ENCODE results near the gene FBXO42. TPM values are rescaled to one million over a fixed set of nuclear protein-coding genes. Genes with fewer than 3 reads are reported as not detected.
A peak's percentile ranks its signal among the peaks of the same experiment; 100 is the strongest.

FBXO42 gene
- polyA plus RNA-seq, 3 donors: 11.6 to 18.4 (median 16.9) TPM

- peaks cover 0 to 4% of the 10 kb centered on the region in 2 donors for H3K27me3 ChIP-seq (ENCODE audit: control insufficient read depth in 2 of 2, insufficient read depth in 2 of 2, low read length in 2 of 2)
- no peaks in the 10 kb centered on the region for H3K9me3 ChIP-seq (replicated peaks in 1 of 2; ENCODE audit: control insufficient read depth in 1 of 2, insufficient read depth in 1 of 2, low read length in 2 of 2)
- no peak overlapping the region for H3K9ac ChIP-seq (ENCODE audit: insufficient read depth, low read length, poor library complexity, severe bottlenecking)
- peaks cover 25% of the 10 kb centered on the region for H3K4me1 Mint-ChIP-seq
- no peak overlapping the region for H3K4me3 ChIP-seq (replicated peaks in 1 of 3; ENCODE audit: low read depth in 2 of 3, low read length in 3 of 3)
- no peaks in the 10 kb centered on the region for H4K20me1 ChIP-seq (ENCODE audit: insufficient read depth, low read length)
- H3K4me1 ChIP-seq (ENCODE audit: control insufficient read depth in 1 of 2, insufficient read depth in 2 of 2, low read length in 2 of 2): peaks cover 16 to 23% of the 10 kb centered on the region in 2 donors
- H3K9me3 Mint-ChIP-seq: peaks cover 0 to 3% (median 0%) of the 10 kb centered on the region in 7 donors
- H3K27me3 Mint-ChIP-seq (ENCODE audit: low read depth in 3 of 3): peaks cover 9 to 19% (median 16%) of the 10 kb centered on the region in 3 donors
- no peak for DNase-seq
- no peak overlapping the region for H3K4me3 Mint-ChIP-seq
- no peak for TF ChIP-seq CTCF (IDR thresholded peaks at IDR 0.05)
- peak overlapping the region; percentile 86 for H2AFZ ChIP-seq (ENCODE audit: insufficient read depth, low read depth, low read length, poor library complexity, severe bottlenecking)
- H3K36me3 ChIP-seq (replicated peaks in 1 of 2; ENCODE audit: control insufficient read depth in 1 of 2, insufficient read depth in 2 of 2, low read length in 2 of 2): no peaks in the 10 kb centered on the region
- H3K4me2 ChIP-seq (replicated peaks; ENCODE audit: extremely low read depth, low read length, poor library complexity, severe bottlenecking): no peak overlapping the region
- no peak overlapping the region for H3K27ac ChIP-seq (ENCODE audit: low read depth in 1 of 2, low read length in 2 of 2)
- no peak overlapping the region for H3K27ac Mint-ChIP-seq
- no peaks in the 10 kb centered on the region for H3K79me2 ChIP-seq (ENCODE audit: insufficient read depth, low read length)
- H3K36me3 Mint-ChIP-seq: no peaks in the 10 kb centered on the region
- intact Hi-C loops (cut with micrococcal nuclease): loop anchor here in 1 of 2 donors (2.0 kb wide), 1 partner anchor 14 kb away; no protein-coding TSS in a partner anchor
- WGBS (ENCODE audit: insufficient coverage): 93% methylated on average over 3 of the region's 6 CpGs
Measured at GRCh38 chr1:16218674-16219071, 133.6 kb downstream of the FBXO42 start.

- WGBS (ENCODE audit: insufficient coverage): 84% methylated on average over 12 of the region's 12 CpGs
- H3K9me3 Mint-ChIP-seq: peaks cover 0 to 3% (median 0%) of the 10 kb centered on the region in 7 donors
- peak overlapping the region; percentile 84 for H3K4me2 ChIP-seq (replicated peaks; ENCODE audit: extremely low read depth, low read length, poor library complexity, severe bottlenecking)
- H4K20me1 ChIP-seq (ENCODE audit: insufficient read depth, low read length): no peaks in the 10 kb centered on the region
- no peaks in the 10 kb centered on the region for H3K36me3 ChIP-seq (replicated peaks in 1 of 2; ENCODE audit: control insufficient read depth in 1 of 2, insufficient read depth in 2 of 2, low read length in 2 of 2)
- peaks cover 25% of the 10 kb centered on the region for H3K4me1 Mint-ChIP-seq
- no peak for DNase-seq
- no peaks in the 10 kb centered on the region for H3K36me3 Mint-ChIP-seq
- H3K4me1 ChIP-seq (ENCODE audit: control insufficient read depth in 1 of 2, insufficient read depth in 2 of 2, low read length in 2 of 2): peaks cover 16 to 23% of the 10 kb centered on the region in 2 donors
- no peak overlapping the region for H3K9ac ChIP-seq (ENCODE audit: insufficient read depth, low read length, poor library complexity, severe bottlenecking)
- H2AFZ ChIP-seq (ENCODE audit: insufficient read depth, low read depth, low read length, poor library complexity, severe bottlenecking): peak overlapping the region; percentile 86
- H3K4me3 Mint-ChIP-seq: peak overlapping the region in 1 of 2 donors; percentile 90
- peak overlapping the region in 2 of 7 donors; percentile 30 to 80 for H3K27ac Mint-ChIP-seq
- peak overlapping the region in 1 of 3 experiments; percentile 80 for H3K4me3 ChIP-seq (replicated peaks in 1 of 3; ENCODE audit: low read depth in 2 of 3, low read length in 3 of 3)
- intact Hi-C loops (cut with micrococcal nuclease): loop anchor here in 1 of 2 donors (2.0 kb wide), 1 partner anchor 13 kb away; no protein-coding TSS in a partner anchor
- no peaks in the 10 kb centered on the region for H3K9me3 ChIP-seq (replicated peaks in 1 of 2; ENCODE audit: control insufficient read depth in 1 of 2, insufficient read depth in 1 of 2, low read length in 2 of 2)
- H3K27ac ChIP-seq (ENCODE audit: low read depth in 1 of 2, low read length in 2 of 2): no peak overlapping the region
- no peak for TF ChIP-seq CTCF (IDR thresholded peaks at IDR 0.05)
- H3K27me3 ChIP-seq (ENCODE audit: control insufficient read depth in 2 of 2, insufficient read depth in 2 of 2, low read length in 2 of 2): peaks cover 0 to 4% of the 10 kb centered on the region in 2 donors
- H3K79me2 ChIP-seq (ENCODE audit: insufficient read depth, low read length): no peaks in the 10 kb centered on the region
- peaks cover 9 to 19% (median 16%) of the 10 kb centered on the region in 3 donors for H3K27me3 Mint-ChIP-seq (ENCODE audit: low read depth in 3 of 3)
Measured at GRCh38 chr1:16218014-16218673, 134.1 kb downstream of the FBXO42 start.

Data from CD14-positive monocyte (primary cell).